Measurements from ENCODE around the gene SPATA31C1. TPM values are rescaled to one million over a fixed set of nuclear protein-coding genes. Genes with fewer than 3 reads are reported as not detected.
"Not testable (repeated sequence)": the region's sequence is repeated elsewhere in the genome, so short reads cannot be mapped to it uniquely, and the experiment has no call there.

Gene SPATA31C1
- polyA plus RNA-seq, 3 donors: not detected

DNA sequence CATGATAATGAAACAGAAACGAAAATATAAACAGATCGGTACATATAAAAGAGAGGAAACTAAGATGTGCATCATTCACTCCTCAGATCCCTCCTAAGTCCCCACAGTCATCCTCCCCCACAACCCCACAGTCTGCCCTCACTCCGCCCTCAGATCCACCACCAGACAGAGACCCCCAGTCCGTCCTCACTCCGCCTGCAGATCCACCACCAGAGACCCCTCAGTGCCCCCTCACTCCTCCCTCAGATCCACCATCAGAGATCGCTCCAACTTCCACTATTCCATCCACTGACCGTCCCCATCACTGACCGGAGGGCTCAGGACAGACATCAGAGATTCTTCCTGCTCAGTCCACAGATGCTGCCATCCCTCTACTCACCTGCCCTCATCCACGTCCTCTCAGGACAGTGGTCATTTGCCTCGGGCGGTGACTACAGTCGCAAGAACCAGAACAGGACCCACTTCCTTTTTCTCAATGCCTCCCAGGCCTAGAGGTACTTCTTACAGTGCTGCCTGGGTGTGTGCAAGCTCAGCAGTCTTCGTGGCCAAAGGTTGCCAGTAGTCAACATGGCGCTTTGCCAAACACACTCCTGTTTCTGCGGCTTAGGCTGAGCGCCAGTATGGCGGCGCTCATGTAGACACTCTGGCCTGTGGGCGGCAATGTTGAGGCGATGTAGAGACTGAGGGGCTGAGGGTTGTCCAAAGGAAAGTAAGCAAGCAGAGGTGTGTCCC, 8.3 kb upstream of the SPATA31C1 start:
- H3K4me1 Mint-ChIP-seq: no peaks in the 10 kb centered on the region
- Histone ChIP-seq H3K9ac (ENCODE audit: insufficient read depth, low read length, poor library complexity, severe bottlenecking) (no peak overlapping the region), H3K27ac (ENCODE audit: low read depth in 1 of 2, low read length in 2 of 2) (no peak overlapping the region), H3K4me2 (replicated peaks; ENCODE audit: extremely low read depth, low read length, poor library complexity, severe bottlenecking) (no peak overlapping the region), H3K9me3 (replicated peaks in 1 of 2; ENCODE audit: control insufficient read depth in 1 of 2, insufficient read depth in 1 of 2, low read length in 2 of 2) (no peaks in the 10 kb centered on the region), H3K4me3 (replicated peaks in 1 of 3; ENCODE audit: low read depth in 2 of 3, low read length in 3 of 3) (no peak overlapping the region), H3K4me1 (ENCODE audit: control insufficient read depth in 1 of 2, insufficient read depth in 2 of 2, low read length in 2 of 2) (no peaks in the 10 kb centered on the region), H4K20me1 (ENCODE audit: insufficient read depth, low read length) (no peaks in the 10 kb centered on the region), H3K27me3 (ENCODE audit: control insufficient read depth in 2 of 2, insufficient read depth in 2 of 2, low read length in 2 of 2) (peaks cover 0 to 2% of the 10 kb centered on the region in 2 donors), H3K79me2 (ENCODE audit: insufficient read depth, low read length) (no peaks in the 10 kb centered on the region), H2AFZ (ENCODE audit: insufficient read depth, low read depth, low read length, poor library complexity, severe bottlenecking) (no peak overlapping the region), H3K36me3 (replicated peaks in 1 of 2; ENCODE audit: control insufficient read depth in 1 of 2, insufficient read depth in 2 of 2, low read length in 2 of 2) (no peaks in the 10 kb centered on the region)
- intact Hi-C loops (cut with micrococcal nuclease): no loop called here
- no peak for DNase-seq
- H3K27me3 Mint-ChIP-seq (ENCODE audit: low read depth in 3 of 3): peaks cover 2 to 5% (median 2%) of the 10 kb centered on the region in 3 donors
- H3K9me3 Mint-ChIP-seq: peaks cover 4 to 18% (median 6%) of the 10 kb centered on the region in 7 donors
- 93% methylated on average over 10 of the region's 20 CpGs for WGBS (ENCODE audit: insufficient coverage)
- H3K36me3 Mint-ChIP-seq: no peaks in the 10 kb centered on the region
- no peak overlapping the region for H3K27ac Mint-ChIP-seq
- no peak overlapping the region for H3K4me3 Mint-ChIP-seq
- TF ChIP-seq, protein P1, sequence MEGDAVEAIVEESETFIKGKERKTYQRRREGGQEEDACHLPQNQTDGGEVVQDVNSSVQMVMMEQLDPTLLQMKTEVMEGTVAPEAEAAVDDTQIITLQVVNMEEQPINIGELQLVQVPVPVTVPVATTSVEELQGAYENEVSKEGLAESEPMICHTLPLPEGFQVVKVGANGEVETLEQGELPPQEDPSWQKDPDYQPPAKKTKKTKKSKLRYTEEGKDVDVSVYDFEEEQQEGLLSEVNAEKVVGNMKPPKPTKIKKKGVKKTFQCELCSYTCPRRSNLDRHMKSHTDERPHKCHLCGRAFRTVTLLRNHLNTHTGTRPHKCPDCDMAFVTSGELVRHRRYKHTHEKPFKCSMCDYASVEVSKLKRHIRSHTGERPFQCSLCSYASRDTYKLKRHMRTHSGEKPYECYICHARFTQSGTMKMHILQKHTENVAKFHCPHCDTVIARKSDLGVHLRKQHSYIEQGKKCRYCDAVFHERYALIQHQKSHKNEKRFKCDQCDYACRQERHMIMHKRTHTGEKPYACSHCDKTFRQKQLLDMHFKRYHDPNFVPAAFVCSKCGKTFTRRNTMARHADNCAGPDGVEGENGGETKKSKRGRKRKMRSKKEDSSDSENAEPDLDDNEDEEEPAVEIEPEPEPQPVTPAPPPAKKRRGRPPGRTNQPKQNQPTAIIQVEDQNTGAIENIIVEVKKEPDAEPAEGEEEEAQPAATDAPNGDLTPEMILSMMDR (IDR thresholded peaks at IDR 0.05): no peak

DNA sequence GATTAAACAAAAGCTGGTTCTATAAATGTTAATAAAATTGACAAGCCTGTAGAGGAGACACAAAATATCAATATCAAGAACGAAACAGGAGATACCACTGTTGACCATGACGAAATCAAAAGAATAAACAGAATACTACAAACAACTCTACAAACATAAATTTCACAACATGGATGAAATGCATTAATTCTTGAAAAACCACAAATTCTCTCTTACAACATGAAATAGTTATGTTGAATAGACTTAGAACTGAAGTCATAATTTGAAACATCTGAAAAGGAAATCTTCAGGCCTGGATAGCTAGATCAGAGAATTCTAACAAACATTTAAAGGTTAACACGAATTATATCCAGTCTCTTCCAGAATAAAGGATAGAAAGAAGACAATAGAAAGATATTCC, 6.9 kb upstream of the SPATA31C1 start:
- intact Hi-C loops (cut with micrococcal nuclease): no loop called here
- Histone ChIP-seq H3K4me2 (replicated peaks; ENCODE audit: extremely low read depth, low read length, poor library complexity, severe bottlenecking) (no peak overlapping the region), H3K9me3 (replicated peaks in 1 of 2; ENCODE audit: control insufficient read depth in 1 of 2, insufficient read depth in 1 of 2, low read length in 2 of 2) (no peaks in the 10 kb centered on the region), H4K20me1 (ENCODE audit: insufficient read depth, low read length) (no peaks in the 10 kb centered on the region), H3K79me2 (ENCODE audit: insufficient read depth, low read length) (no peaks in the 10 kb centered on the region), H3K27ac (ENCODE audit: low read depth in 1 of 2, low read length in 2 of 2) (no peak overlapping the region), H3K4me1 (ENCODE audit: control insufficient read depth in 1 of 2, insufficient read depth in 2 of 2, low read length in 2 of 2) (no peaks in the 10 kb centered on the region), H3K27me3 (ENCODE audit: control insufficient read depth in 2 of 2, insufficient read depth in 2 of 2, low read length in 2 of 2) (peaks cover 0 to 2% of the 10 kb centered on the region in 2 donors), H3K9ac (ENCODE audit: insufficient read depth, low read length, poor library complexity, severe bottlenecking) (no peak overlapping the region), H2AFZ (ENCODE audit: insufficient read depth, low read depth, low read length, poor library complexity, severe bottlenecking) (no peak overlapping the region), H3K4me3 (replicated peaks in 1 of 3; ENCODE audit: low read depth in 2 of 3, low read length in 3 of 3) (no peak overlapping the region), H3K36me3 (replicated peaks in 1 of 2; ENCODE audit: control insufficient read depth in 1 of 2, insufficient read depth in 2 of 2, low read length in 2 of 2) (no peaks in the 10 kb centered on the region)
- no peak overlapping the region for H3K27ac Mint-ChIP-seq
- H3K4me1 Mint-ChIP-seq: no peaks in the 10 kb centered on the region
- WGBS (ENCODE audit: insufficient coverage): no CpG with 5 or more reads among the region's 3 CpGs
- no peak for DNase-seq
- peaks cover 2 to 3% (median 2%) of the 10 kb centered on the region in 3 donors for H3K27me3 Mint-ChIP-seq (ENCODE audit: low read depth in 3 of 3)
- peaks cover 0 to 9% (median 4%) of the 10 kb centered on the region in 7 donors for H3K9me3 Mint-ChIP-seq
- no peaks in the 10 kb centered on the region for H3K36me3 Mint-ChIP-seq
- TF ChIP-seq, protein P1 (IDR thresholded peaks at IDR 0.05): no peak
- no peak overlapping the region for H3K4me3 Mint-ChIP-seq

DNA sequence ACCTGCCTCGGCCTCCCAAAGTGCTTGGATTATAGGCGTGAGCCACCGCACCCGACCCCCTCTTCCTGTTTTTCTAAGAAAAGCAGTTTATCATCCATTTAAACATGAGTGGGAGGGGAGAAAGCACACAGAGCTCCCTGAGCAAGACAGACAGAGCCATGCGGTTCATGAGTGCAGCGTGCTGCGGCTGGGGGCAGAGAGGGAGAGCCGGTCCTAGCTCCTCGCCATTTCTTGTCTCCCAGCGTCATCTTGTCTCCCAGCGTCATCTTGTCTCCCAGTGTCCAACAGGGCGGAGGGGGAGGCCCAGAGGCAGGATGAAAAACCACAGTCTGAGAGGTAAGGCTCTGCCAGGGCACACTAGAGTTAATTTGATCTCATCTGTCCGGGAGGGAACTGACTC, 1.3 kb downstream of the SPATA31C1 start:
- H3K79me2 ChIP-seq (ENCODE audit: insufficient read depth, low read length); intact Hi-C loops (cut with micrococcal nuclease); H3K27ac ChIP-seq (ENCODE audit: low read depth in 1 of 2, low read length in 2 of 2); H3K27me3 Mint-ChIP-seq (ENCODE audit: low read depth in 3 of 3); H2AFZ ChIP-seq (ENCODE audit: insufficient read depth, low read depth, low read length, poor library complexity, severe bottlenecking); H4K20me1 ChIP-seq (ENCODE audit: insufficient read depth, low read length); H3K36me3 ChIP-seq (replicated peaks in 1 of 2; ENCODE audit: control insufficient read depth in 1 of 2, insufficient read depth in 2 of 2, low read length in 2 of 2); H3K27ac Mint-ChIP-seq; H3K4me2 ChIP-seq (replicated peaks; ENCODE audit: extremely low read depth, low read length, poor library complexity, severe bottlenecking); H3K4me1 Mint-ChIP-seq; H3K9me3 Mint-ChIP-seq; H3K9ac ChIP-seq (ENCODE audit: insufficient read depth, low read length, poor library complexity, severe bottlenecking); H3K4me3 ChIP-seq (replicated peaks in 1 of 3; ENCODE audit: low read depth in 2 of 3, low read length in 3 of 3); H3K4me1 ChIP-seq (ENCODE audit: control insufficient read depth in 1 of 2, insufficient read depth in 2 of 2, low read length in 2 of 2); H3K36me3 Mint-ChIP-seq; H3K27me3 ChIP-seq (ENCODE audit: control insufficient read depth in 2 of 2, insufficient read depth in 2 of 2, low read length in 2 of 2); H3K9me3 ChIP-seq (replicated peaks in 1 of 2; ENCODE audit: control insufficient read depth in 1 of 2, insufficient read depth in 1 of 2, low read length in 2 of 2); DNase-seq; H3K4me3 Mint-ChIP-seq: not testable (repeated sequence)
- WGBS (ENCODE audit: insufficient coverage): 43% methylated on average over 5 of the region's 13 CpGs
